MM.1S (cell line): Measurements from ENCODE around the gene ARID4B.

Experiments
- DNase-seq: peaks from one replicate; pipeline ENCODE4 v3.0.0-alpha.2; 2015
- H2AFZ ChIP-seq: fragments of 300-600 bp; sonication (generic); 2 replicates; pipeline ENCODE4 v1.6.0; 2016; ENCODE audit warnings: antibody characterized with exemption, low read length
- H3F3A ChIP-seq: fragments of 300-600 bp; sonication (generic); 2 replicates; pipeline ENCODE4 v1.6.1; 2016; ENCODE audit warnings: mild to moderate bottlenecking, antibody characterized with exemption, low read length, moderate library complexity, mixed read lengths; ENCODE audit not compliant: insufficient read depth
- H3K27ac ChIP-seq: fragments of 300-600 bp; sonication (generic); 2 replicates; pipeline ENCODE4 v1.5.1; 2016; ENCODE audit warnings: mild to moderate bottlenecking, low read length
- H3K27me3 ChIP-seq: fragments of 300-600 bp; sonication (generic); replicated peaks from 2 replicates; pipeline ENCODE4 v1.6.0; 2016; ENCODE audit warnings: low read length; ENCODE audit not compliant: insufficient read depth
- H3K36me3 ChIP-seq: fragments of 300-600 bp; sonication (generic); replicated peaks from 2 replicates; pipeline ENCODE4 v1.6.1; 2016; ENCODE audit warnings: mild to moderate bottlenecking, low read length, mixed read lengths; ENCODE audit not compliant: insufficient read depth
- H3K4me1 ChIP-seq: fragments of 300-600 bp; sonication (generic); 2 replicates; pipeline ENCODE4 v1.6.1; 2016; ENCODE audit warnings: low read length, mixed read lengths
- H3K4me2 ChIP-seq: fragments of 300-600 bp; sonication (generic); 2 replicates; pipeline ENCODE4 v1.6.0; 2016; ENCODE audit warnings: low read depth, low read length
- H3K4me3 ChIP-seq: fragments of 300-600 bp; sonication (generic); 2 replicates; pipeline ENCODE4 v1.5.1; 2016; ENCODE audit warnings: low read length, mixed read lengths
- H3K79me2 ChIP-seq: fragments of 300-600 bp; sonication (generic); 2 replicates; pipeline ENCODE4 v1.6.1; 2016; ENCODE audit warnings: mixed run types, low read length, mixed read lengths
- H3K9ac ChIP-seq: fragments of 300-600 bp; sonication (generic); 2 replicates; pipeline ENCODE4 v1.6.1; 2016; ENCODE audit warnings: low read length, mixed read lengths
- H3K9me2 ChIP-seq: fragments of 300-600 bp; sonication (generic); replicated peaks from 2 replicates; pipeline ENCODE4 v1.6.1; 2016; ENCODE audit warnings: mild to moderate bottlenecking, low read length, mixed read lengths; ENCODE audit not compliant: insufficient read depth
- H3K9me3 ChIP-seq: fragments of 300-600 bp; sonication (generic); replicated peaks from 2 replicates; pipeline ENCODE4 v1.6.1; 2016; ENCODE audit warnings: mild to moderate bottlenecking, low read length, mixed read lengths; ENCODE audit not compliant: insufficient read depth
- H4K20me1 ChIP-seq: fragments of 300-600 bp; sonication (generic); 2 replicates; pipeline ENCODE4 v1.6.1; 2016; ENCODE audit warnings: mild to moderate bottlenecking, low read length, moderate library complexity, mixed read lengths; ENCODE audit not compliant: insufficient read depth
- EZH2 ChIP-seq: fragments of 300-600 bp; sonication (generic); optimal IDR thresholded peaks from 2 replicates; pipeline ENCODE3; 2017; ENCODE audit warnings: low read depth, mild to moderate bottlenecking, antibody characterized with exemption, low read length, mixed read lengths
- EZH2phosphoT487 ChIP-seq: fragments of 300-600 bp; sonication (generic); IDR thresholded peaks from 2 replicates; pipeline ENCODE4 v1.6.1; 2018; ENCODE audit warnings: antibody characterized with exemption, low read length
- TF ChIP-seq, protein P1 (sequence below): fragments of 300-600 bp; sonication (generic); IDR thresholded peaks from 2 replicates; pipeline ENCODE4 v1.5.1; 2016; ENCODE audit warnings: antibody characterized with exemption, low read length, mixed read lengths

ARID4B gene

GRCh38 chr1:235239851-235240250 lies 88.1 kb downstream of the ARID4B start:
- no peak overlapping the region for H3K4me3 ChIP-seq
- H3F3A ChIP-seq, result no peaks in the 10 kb centered on the region
- no peak overlapping the region for H3K4me2 ChIP-seq
- no peak overlapping the region for H3K27ac ChIP-seq
- H3K9me3 ChIP-seq, result no peaks in the 10 kb centered on the region
- H2AFZ ChIP-seq, result no peak overlapping the region
- no peak overlapping the region for H3K9ac ChIP-seq
- no peaks in the 10 kb centered on the region; the same call in 1 of the 2 replicates for H3K36me3 ChIP-seq
- no peaks in the 10 kb centered on the region for H4K20me1 ChIP-seq
- 0 out of 2 replicates have a peak, but pooled peaks cover 2% of the 10 kb centered on the region for H3K79me2 ChIP-seq
- H3K27me3 ChIP-seq, result no peaks in the 10 kb centered on the region
- no peaks in the 10 kb centered on the region for H3K4me1 ChIP-seq
- no peak for TF ChIP-seq EZH2
- TF ChIP-seq, protein P1, sequence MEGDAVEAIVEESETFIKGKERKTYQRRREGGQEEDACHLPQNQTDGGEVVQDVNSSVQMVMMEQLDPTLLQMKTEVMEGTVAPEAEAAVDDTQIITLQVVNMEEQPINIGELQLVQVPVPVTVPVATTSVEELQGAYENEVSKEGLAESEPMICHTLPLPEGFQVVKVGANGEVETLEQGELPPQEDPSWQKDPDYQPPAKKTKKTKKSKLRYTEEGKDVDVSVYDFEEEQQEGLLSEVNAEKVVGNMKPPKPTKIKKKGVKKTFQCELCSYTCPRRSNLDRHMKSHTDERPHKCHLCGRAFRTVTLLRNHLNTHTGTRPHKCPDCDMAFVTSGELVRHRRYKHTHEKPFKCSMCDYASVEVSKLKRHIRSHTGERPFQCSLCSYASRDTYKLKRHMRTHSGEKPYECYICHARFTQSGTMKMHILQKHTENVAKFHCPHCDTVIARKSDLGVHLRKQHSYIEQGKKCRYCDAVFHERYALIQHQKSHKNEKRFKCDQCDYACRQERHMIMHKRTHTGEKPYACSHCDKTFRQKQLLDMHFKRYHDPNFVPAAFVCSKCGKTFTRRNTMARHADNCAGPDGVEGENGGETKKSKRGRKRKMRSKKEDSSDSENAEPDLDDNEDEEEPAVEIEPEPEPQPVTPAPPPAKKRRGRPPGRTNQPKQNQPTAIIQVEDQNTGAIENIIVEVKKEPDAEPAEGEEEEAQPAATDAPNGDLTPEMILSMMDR, result no peak
- no peak for TF ChIP-seq EZH2phosphoT487
- H3K9me2 ChIP-seq, result no peaks in the 10 kb centered on the region
- DNase-seq, result no peak

DNA sequence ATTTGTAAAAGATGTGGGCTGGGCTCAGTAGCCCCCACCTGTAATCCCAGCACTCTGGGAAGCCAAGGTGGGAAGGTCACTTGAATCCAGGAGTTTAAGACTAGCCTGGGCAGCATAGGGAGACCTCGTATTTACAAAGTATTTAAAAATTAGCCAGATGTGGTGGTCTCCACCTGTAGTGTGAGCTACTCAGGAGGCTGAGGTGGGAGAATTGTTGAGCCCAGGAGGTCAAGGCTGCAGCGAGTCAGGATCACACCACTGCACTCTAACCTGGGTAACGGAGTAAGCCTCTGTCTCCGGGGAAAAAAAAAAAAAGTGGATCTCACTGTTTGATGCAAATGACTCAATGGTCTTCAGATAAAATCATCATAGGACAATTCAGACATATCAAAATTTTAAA lies 89.4 kb downstream of the ARID4B start:
- H3F3A ChIP-seq, result no peaks in the 10 kb centered on the region
- no peak overlapping the region for H3K27ac ChIP-seq
- no peaks in the 10 kb centered on the region for H3K27me3 ChIP-seq
- no peak for DNase-seq
- no peak overlapping the region for H3K9ac ChIP-seq
- TF ChIP-seq, protein P1, result no peak
- TF ChIP-seq EZH2 (no peak), EZH2phosphoT487 (no peak)
- H3K9me3 ChIP-seq, result no peaks in the 10 kb centered on the region
- H4K20me1 ChIP-seq, result no peaks in the 10 kb centered on the region
- no peaks in the 10 kb centered on the region for H3K9me2 ChIP-seq
- no peak overlapping the region for H3K4me3 ChIP-seq
- no peaks in the 10 kb centered on the region for H3K4me1 ChIP-seq
- H2AFZ ChIP-seq, result no peak overlapping the region
- no peak overlapping the region for H3K4me2 ChIP-seq
- no peaks in the 10 kb centered on the region for H3K79me2 ChIP-seq
- H3K36me3 ChIP-seq, result no peaks in the 10 kb centered on the region; the same call in 1 of the 2 replicates

GRCh38 chr1:235236128-235236527 lies 91.9 kb downstream of the ARID4B start:
- no peak for DNase-seq
- Histone ChIP-seq H3K9me2 (no peaks in the 10 kb centered on the region), H3K4me2 (no peak overlapping the region), H3K4me3 (no peak overlapping the region), H3K36me3 (no peaks in the 10 kb centered on the region; the same call in 1 of the 2 replicates), H3K27ac (no peak overlapping the region), H3K79me2 (no peaks in the 10 kb centered on the region), H3K4me1 (no peaks in the 10 kb centered on the region), H3F3A (no peaks in the 10 kb centered on the region), H3K27me3 (no peaks in the 10 kb centered on the region), H4K20me1 (no peaks in the 10 kb centered on the region), H3K9me3 (no peaks in the 10 kb centered on the region), H3K9ac (no peak overlapping the region), H2AFZ (no peak overlapping the region)
- TF ChIP-seq EZH2 (no peak), EZH2phosphoT487 (no peak)
- TF ChIP-seq, protein P1, result no peak
